Pancreas (tissue), 10 donors: ENCODE measurements around the gene RNF220. TPM values are rescaled to one million over a fixed set of nuclear protein-coding genes. Genes with fewer than 3 reads are reported as not detected.

ENCODE experiments used
- ATAC-seq, 4 donors: fragments of 200-7000 bp; cut with Tn5 transposase; one replicate each; pipeline versions ENCODE4 v1.8.0 to v1.9.1; 2020; ENCODE audit warnings: mild to moderate bottlenecking in 4 of 4, moderate library complexity in 4 of 4
- DNase-seq, 6 donors: peaks; one replicate each; pipeline ENCODE4 v3.0.0-alpha.2; 2020
- FAIRE-seq: peaks from 2 replicates; lab custom pipeline; 2012; peaks lifted over from hg19 to GRCh38; lab: Jason Lieb, UNC
- H3K27ac ChIP-seq, 4 donors: fragments of 200-600 bp; sonication (generic); 1 replicate in 3 of 4; 2 replicates in 1 of 4; pipeline versions ENCODE4 v1.5.0 to v1.8.0; 2020
- H3K27me3 ChIP-seq, 4 donors: fragments of 200-600 bp; one replicate each; pipeline ENCODE4 v1.8.0; 2021
- H3K36me3 ChIP-seq, 3 donors: fragments of 200-600 bp; sonication (generic) in 1 of 3; one replicate each; pipeline versions ENCODE4 v1.5.0 to v1.8.0; 2020 to 2021
- H3K4me1 ChIP-seq, 3 donors: fragments of 200-600 bp; one replicate each; pipeline ENCODE4 v1.8.0; 2021
- H3K4me3 ChIP-seq, 4 donors: fragments of 200-600 bp; sonication (generic) in 2 of 4; one replicate each; pipeline versions ENCODE4 v1.5.0 to v1.8.0; 2020 to 2021
- H3K9me3 ChIP-seq, 4 donors: fragments of 200-600 bp; one replicate each; pipeline ENCODE4 v1.8.0; 2021
- CTCF ChIP-seq, 4 donors: fragments of 200-600 bp; sonication (generic) in 3 of 4; IDR thresholded peaks; one replicate each; pipeline versions ENCODE4 v1.5.0 to v1.8.0; 2021; ENCODE audit warnings: antibody characterized with exemption in 4 of 4
- WGBS, 2 donors: extraction: QIAGEN DNeasy Blood & Tissue Kit; methylation state at CpG; one replicate each; pipeline ENCODE4 v1.1.7; 2013; 5-methylcytosine and 5-hydroxymethylcytosine counted together
- intact Hi-C, 3 donors: fragments of 100-400 bp; cut with DNase I; formaldehyde crosslinking; loops; one replicate each; pipeline versions ENCODE4 v1.11.1 to v1.14.2; 2022
- polyA plus RNA-seq, 2 donors: library from polyadenylated mRNA; stranded (reverse); fragments of 200-250 nt; gene quantifications; one replicate each; pipeline ENCODE4 v1.2.3, GENCODE V29; 2013
- total RNA-seq, 6 donors: library from RNA; stranded (reverse); fragmentation: NEBNext Ultra II Directional in 4 of 6; extraction: Animal tissue kit (Norgen Biotek cat#: 25700) in 4 of 6; gene quantifications; one replicate each; pipeline versions ENCODE4 v1.2.1 to v1.2.4, GENCODE V29; 2021 to 2023
- donor health status: healthy with polysubstance abuse.
- donor health status: DM: no; HTN: no; CAD: no; lungs with moderate emphysema.
- donor health status: DM: no; HTN: no; CAD: no.
- donor health status: control.
- donor health status: control.
- donor health status: Bipolar disorder and iron deficiency.
- donor health status: DM: yes; HTN: yes; CAD: no.
- donor health status: DM: no; HTN: no; CAD: no.
- donor health status: DM: no; HTN: no; CAD: no.
- donor health status: DM: yes; HTN: yes; CAD: no.

The RNF220 gene
- total and polyA plus RNA-seq, 8 donors, result 22.3 to 43.2 (median 33.0) TPM

DNA sequence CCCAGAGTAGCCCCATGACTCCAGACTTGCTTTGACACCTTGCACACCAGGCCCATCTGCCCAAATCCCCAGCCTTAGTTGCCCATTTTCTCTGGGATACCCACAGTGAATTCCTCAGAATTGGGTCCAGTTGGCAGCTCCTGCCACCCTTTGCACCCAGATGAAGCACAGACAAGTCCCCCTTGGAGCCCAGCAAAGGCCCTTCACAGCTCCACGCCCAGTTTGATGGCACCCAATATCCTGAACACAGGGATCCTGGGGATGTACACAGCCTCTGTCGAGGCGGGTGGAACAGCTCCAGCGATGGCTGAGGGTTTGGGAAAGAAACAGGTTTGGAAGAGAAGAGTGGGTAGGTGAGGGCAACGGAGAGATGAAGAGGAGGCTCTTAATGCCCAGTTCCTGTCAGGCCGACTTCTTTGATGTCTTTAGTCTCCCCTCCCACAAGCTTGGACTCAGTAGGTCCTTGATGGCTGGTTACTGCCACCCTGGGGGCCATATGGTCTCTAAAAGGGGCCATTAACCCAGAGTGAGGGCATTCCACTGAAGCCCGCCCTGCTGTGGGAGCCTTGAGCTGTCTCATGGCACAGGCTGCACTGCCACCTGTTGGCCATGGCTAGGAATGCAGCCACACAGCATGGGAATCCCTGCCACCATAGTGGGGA, 247.5 kb downstream of the RNF220 start:
- TF ChIP-seq CTCF (IDR thresholded peaks at IDR 0.05), result peak; percentile 92 to 94 (median 94)
- FAIRE-seq (no peak), ATAC-seq (peak; percentile 83 to 97 (median 93)), DNase-seq (peak; percentile 58 to 94 (median 82))
- Histone ChIP-seq H3K4me1 (no peaks in the 10 kb centered on the region), H3K27me3 (no peaks in the 10 kb centered on the region), H3K27ac (no peak overlapping the region), H3K36me3 (peaks cover 0 to 18% (median 0%) of the 10 kb centered on the region in 3 donors), H3K9me3 (no peaks in the 10 kb centered on the region), H3K4me3 (no peak overlapping the region)
- WGBS, 2 donors, result 40 to 42% methylated on average over 7 of the region's 7 CpGs
- intact Hi-C loops, result loop anchor here in 1 of 3 donors (10.0 kb wide), 1 partner anchor 58 kb away; no protein-coding TSS in a partner anchor

DNA sequence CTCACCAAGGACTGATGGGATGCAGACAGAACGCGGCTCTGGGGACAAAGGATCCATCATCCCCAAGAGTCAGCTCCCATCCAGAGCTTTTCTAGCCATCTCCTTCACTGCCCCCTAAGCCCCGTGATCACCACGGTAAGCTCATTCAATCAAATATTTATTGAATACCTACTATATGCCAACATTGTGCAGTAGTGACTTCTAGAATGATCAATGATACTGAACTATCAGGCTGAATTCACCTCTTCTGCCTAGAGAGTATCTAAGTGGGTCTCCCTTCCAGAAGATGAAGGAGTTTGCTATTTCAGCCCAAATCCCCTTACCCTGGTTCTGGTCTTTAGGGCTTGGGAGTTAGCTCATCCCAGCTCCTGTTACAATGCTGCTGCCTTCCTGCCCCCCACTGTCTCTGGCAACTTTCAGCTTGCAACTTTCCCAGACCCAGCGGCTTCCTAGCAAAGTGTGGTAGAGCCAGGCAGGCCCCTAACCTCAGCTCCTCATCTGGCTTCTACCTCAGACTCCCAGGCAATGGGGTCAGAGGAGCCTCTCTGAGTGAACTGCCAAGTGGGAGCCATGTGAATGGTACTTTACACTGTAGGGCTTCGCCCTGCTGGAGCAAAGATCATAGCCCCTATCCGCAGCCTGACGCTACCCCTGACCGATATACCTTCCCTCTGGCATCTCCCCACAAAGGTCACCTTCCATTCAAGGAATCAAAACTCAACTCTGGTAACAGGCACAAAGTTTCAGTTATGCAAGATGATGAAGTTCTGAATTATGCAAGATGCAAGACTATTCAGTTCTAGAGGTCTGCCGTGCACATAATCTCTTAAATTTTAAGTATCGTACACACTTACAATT, 248.3 kb downstream of the RNF220 start:
- no peak for ATAC-seq
- peaks cover 0 to 18% (median 0%) of the 10 kb centered on the region in 3 donors for H3K36me3 ChIP-seq
- no peak overlapping the region for H3K27ac ChIP-seq
- TF ChIP-seq CTCF (IDR thresholded peaks at IDR 0.05), result no peak
- WGBS, 2 donors, result 54 to 61% methylated on average over 11 of the region's 11 CpGs
- H3K27me3 ChIP-seq, result no peaks in the 10 kb centered on the region
- H3K9me3 ChIP-seq, result no peaks in the 10 kb centered on the region
- FAIRE-seq, result no peak
- DNase-seq, result peak in 1 of 6 donors; percentile 10
- no peak overlapping the region for H3K4me3 ChIP-seq
- intact Hi-C loops, result loop anchor here in 1 of 3 donors (10.0 kb wide), 1 partner anchor 59 kb away; no protein-coding TSS in a partner anchor
- H3K4me1 ChIP-seq, result no peaks in the 10 kb centered on the region

- DNase-seq, result peak in 1 of 6 donors; percentile 21
- no peak for FAIRE-seq
- no peak overlapping the region for H3K4me3 ChIP-seq
Observed at GRCh38 chr1:44654621-44655187, 249.6 kb downstream of the RNF220 start.

DNA sequence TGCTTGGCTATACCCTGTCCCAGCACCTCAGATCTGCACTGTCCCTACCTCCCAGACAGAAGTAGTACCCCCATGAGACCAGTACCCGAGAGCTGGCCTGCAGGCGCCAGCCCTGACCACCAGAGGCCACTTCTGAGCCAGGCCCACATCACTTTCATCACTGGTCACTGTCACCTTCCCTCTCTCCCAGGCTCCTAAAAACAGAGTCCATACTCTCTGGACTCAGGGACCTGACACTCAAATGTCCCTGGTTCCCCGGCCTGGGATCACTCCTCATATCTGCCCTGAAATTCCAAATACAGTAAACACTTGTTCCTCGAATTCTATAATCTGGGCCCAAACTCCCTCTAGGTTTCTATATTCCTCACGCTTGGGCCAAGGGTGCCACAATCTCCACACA, 250.6 kb downstream of the RNF220 start:
- ATAC-seq, result peak in 2 of 4 donors; percentile 23 to 35
- WGBS, 2 donors, result 66 to 69% methylated on average over 5 of the region's 5 CpGs
- FAIRE-seq, result no peak
- H3K36me3 ChIP-seq, result peaks cover 0 to 4% (median 0%) of the 10 kb centered on the region in 3 donors
- H3K9me3 ChIP-seq, result no peaks in the 10 kb centered on the region
- intact Hi-C loops, result loop anchor here in 1 of 3 donors (10.0 kb wide), 1 partner anchor 61 kb away; no protein-coding TSS in a partner anchor
- peak in 1 of 6 donors; percentile 13 for DNase-seq
- peak; percentile 14 to 53 (median 38) for TF ChIP-seq CTCF (IDR thresholded peaks at IDR 0.05)
- H3K4me3 ChIP-seq, result no peak overlapping the region
- H3K27ac ChIP-seq, result no peak overlapping the region
- peaks cover 0 to 9% (median 9%) of the 10 kb centered on the region in 3 donors for H3K4me1 ChIP-seq
- no peaks in the 10 kb centered on the region for H3K27me3 ChIP-seq

More at GRCh38 chr1:44654621-44655187, 249.6 kb downstream of the RNF220 start:
- ATAC-seq, result no peak
- peaks cover 0 to 3% (median 0%) of the 10 kb centered on the region in 3 donors for H3K4me1 ChIP-seq
- H3K27ac ChIP-seq, result no peak overlapping the region
- intact Hi-C loops, result loop anchor here in 1 of 3 donors (10.0 kb wide), 1 partner anchor 60 kb away; no protein-coding TSS in a partner anchor
- no peak for TF ChIP-seq CTCF (IDR thresholded peaks at IDR 0.05)
- no peaks in the 10 kb centered on the region for H3K27me3 ChIP-seq
- 89 to 94% methylated on average over 35 of the region's 35 CpGs for WGBS, 2 donors
- H3K36me3 ChIP-seq, result peaks cover 0 to 13% (median 0%) of the 10 kb centered on the region in 3 donors
- no peaks in the 10 kb centered on the region for H3K9me3 ChIP-seq
